Lower leg skin (tissue), 3 donors: ENCODE results near the gene NRIP3.

Source experiments
- CTCF ChIP-seq, 3 donors: fragments of 450-650 bp; IDR thresholded peaks; one replicate each; pipeline ENCODE4 v1.5.1; 2016; ENCODE audit warnings: antibody characterized with exemption in 3 of 3, mild to moderate bottlenecking in 3 of 3, moderate library complexity in 2 of 3
- POLR2A ChIP-seq, 2 donors: fragments of 450-650 bp; IDR thresholded peaks; one replicate each; pipeline ENCODE4 v1.6.1; 2016 to 2017; ENCODE audit warnings: antibody characterized with exemption in 2 of 2, mild to moderate bottlenecking in 1 of 2, moderate library complexity in 1 of 2

GRCh38 chr11:9037046-9037780 is 33.4 kb upstream of the NRIP3 start:
- TF ChIP-seq CTCF (IDR thresholded peaks at IDR 0.05) (no peak), POLR2A (IDR thresholded peaks at IDR 0.05) (no peak)
